ENCODE results near the gene JARID2.

- TF ChIP-seq ASH2L (IDR thresholded peaks at IDR 0.05; ENCODE audit: low read length) (no peak), CTCF (IDR thresholded peaks at IDR 0.05; ENCODE audit: control extremely low read depth in 1 of 3, insufficient read depth in 1 of 3, low read depth in 1 of 3, low read length in 3 of 3) (no peak), SIN3A (conservative IDR thresholded peaks at IDR 0.05 in 1 of 2, IDR thresholded peaks at IDR 0.05 in 1 of 2; ENCODE audit: low read depth in 1 of 2, low read length in 2 of 2) (no peak), GTF2F1 (IDR thresholded peaks at IDR 0.05; ENCODE audit: borderline replicate concordance, low read depth, low read length) (no peak), EZH2 (IDR thresholded peaks at IDR 0.05; ENCODE audit: low read depth, low read length, severe bottlenecking) (no peak), BRCA1 (IDR thresholded peaks at IDR 0.05; ENCODE audit: low read depth, low read length) (no peak), RAD21 (IDR thresholded peaks at IDR 0.05 in 1 of 2, conservative IDR thresholded peaks at IDR 0.05 in 1 of 2; ENCODE audit: low read depth in 2 of 2, low read length in 2 of 2) (no peak), RBBP5 (IDR thresholded peaks at IDR 0.05; ENCODE audit: borderline replicate concordance, low read depth, low read length) (no peak), CEBPB (IDR thresholded peaks at IDR 0.05; ENCODE audit: low read depth, low read length) (no peak), CBX5 (IDR thresholded peaks at IDR 0.05; ENCODE audit: low read depth, low read length) (no peak), POLR2A (IDR thresholded peaks at IDR 0.05; ENCODE audit: control extremely low read depth in 1 of 2, low read depth in 2 of 2, low read length in 2 of 2) (no peak), RFX5 (IDR thresholded peaks at IDR 0.05; ENCODE audit: borderline replicate concordance, low read depth, low read length) (no peak)
Measured at GRCh38 chr6:15350386-15351083, 104.7 kb downstream of the JARID2 start.
